Measurements from ENCODE around the gene NFIB. TPM values are rescaled to one million over a fixed set of nuclear protein-coding genes. Genes with fewer than 3 reads are reported as not detected.

Gene NFIB
- total RNA-seq, 2 experiments from 2014 or later, result 13.7 to 25.1 TPM

DNA sequence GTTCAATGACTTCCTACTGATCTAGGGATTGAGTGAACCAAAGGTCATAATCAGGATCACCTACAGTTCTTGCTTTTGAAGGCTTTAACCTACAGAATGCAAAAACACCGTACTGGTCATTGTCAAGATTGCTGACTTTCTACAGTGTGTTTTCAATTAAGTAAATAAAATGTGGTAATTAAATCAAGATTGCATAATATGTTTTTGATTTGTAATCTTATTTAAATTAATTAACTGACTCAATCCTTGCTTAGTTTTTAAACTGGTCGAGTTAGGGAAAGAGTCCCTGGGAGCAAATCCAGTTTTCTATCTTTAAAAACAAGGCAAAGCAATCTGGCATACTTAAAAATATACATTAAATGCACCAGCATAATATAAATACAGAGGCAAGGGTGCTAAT, 125.9 kb downstream of the NFIB start:
- Histone ChIP-seq H4K20me1 (ENCODE audit: insufficient read depth, low read length) (no peaks in the 10 kb centered on the region), H3K79me2 (ENCODE audit: insufficient read depth, low read depth, low read length) (no peaks in the 10 kb centered on the region), H2AFZ (ENCODE audit: low read length) (no peak overlapping the region), H3K4me2 (ENCODE audit: low read length) (no peak overlapping the region), H3K4me3 (ENCODE audit: low read depth, low read length, poor library complexity, severe bottlenecking) (no peak overlapping the region), H3K4me1 (ENCODE audit: insufficient read depth, low read length, poor library complexity, severe bottlenecking) (peaks cover 14% of the 10 kb centered on the region), H3K9me2 (ENCODE audit: insufficient read depth, low read length) (no peaks in the 10 kb centered on the region), H3K9me3 (ENCODE audit: low read length) (no peaks in the 10 kb centered on the region), H3K27ac (ENCODE audit: low read depth, low read length, poor library complexity, severe bottlenecking) (no peak overlapping the region), H3K36me3 (ENCODE audit: insufficient read depth, low read length) (no peaks in the 10 kb centered on the region)
- TF ChIP-seq, protein P1, sequence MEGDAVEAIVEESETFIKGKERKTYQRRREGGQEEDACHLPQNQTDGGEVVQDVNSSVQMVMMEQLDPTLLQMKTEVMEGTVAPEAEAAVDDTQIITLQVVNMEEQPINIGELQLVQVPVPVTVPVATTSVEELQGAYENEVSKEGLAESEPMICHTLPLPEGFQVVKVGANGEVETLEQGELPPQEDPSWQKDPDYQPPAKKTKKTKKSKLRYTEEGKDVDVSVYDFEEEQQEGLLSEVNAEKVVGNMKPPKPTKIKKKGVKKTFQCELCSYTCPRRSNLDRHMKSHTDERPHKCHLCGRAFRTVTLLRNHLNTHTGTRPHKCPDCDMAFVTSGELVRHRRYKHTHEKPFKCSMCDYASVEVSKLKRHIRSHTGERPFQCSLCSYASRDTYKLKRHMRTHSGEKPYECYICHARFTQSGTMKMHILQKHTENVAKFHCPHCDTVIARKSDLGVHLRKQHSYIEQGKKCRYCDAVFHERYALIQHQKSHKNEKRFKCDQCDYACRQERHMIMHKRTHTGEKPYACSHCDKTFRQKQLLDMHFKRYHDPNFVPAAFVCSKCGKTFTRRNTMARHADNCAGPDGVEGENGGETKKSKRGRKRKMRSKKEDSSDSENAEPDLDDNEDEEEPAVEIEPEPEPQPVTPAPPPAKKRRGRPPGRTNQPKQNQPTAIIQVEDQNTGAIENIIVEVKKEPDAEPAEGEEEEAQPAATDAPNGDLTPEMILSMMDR (conservative IDR thresholded peaks at IDR 0.05; ENCODE audit: low read length), result no peak
- TF ChIP-seq EZH2phosphoT487 (IDR thresholded peaks at IDR 0.05; ENCODE audit: borderline replicate concordance, low read depth, low read length), result no peak
- CTCF ChIA-PET (ENCODE audit: unreplicated experiment), result no interaction called here
- DNase-seq (ENCODE audit: low spot score), result no peak
- POLR2A ChIA-PET, result interaction anchor here (1.0 kb wide), 1 partner anchor 11 kb away, joined by 3 read pairs; no protein-coding TSS in a partner anchor
- BruUV-seq (replicated peaks), result no TSS peak
- intact Hi-C loops (cut with micrococcal nuclease; ENCODE audit: unreplicated experiment), result no loop called here

DNA sequence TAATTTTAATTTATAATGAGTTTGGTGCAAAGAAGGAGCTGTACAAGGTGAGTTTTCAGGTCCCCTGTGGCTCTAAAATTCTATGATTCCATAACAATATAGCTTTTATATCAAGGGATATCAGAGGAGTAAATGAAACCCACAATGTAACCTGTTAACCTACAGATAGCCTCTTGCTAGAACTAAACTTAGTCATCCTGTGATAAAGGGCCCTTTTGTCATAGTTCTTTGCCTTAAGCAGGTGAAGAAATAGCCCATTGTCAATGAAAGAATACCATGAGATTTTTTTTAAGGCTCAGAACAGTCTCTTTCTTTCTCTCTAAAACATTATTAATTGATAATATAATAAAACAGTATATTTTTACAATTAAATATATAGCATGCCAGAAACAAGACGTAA, 127.8 kb downstream of the NFIB start:
- ChIA-PET POLR2A (interaction anchor here (0.5 to 1.9 kb wide), 7 partner anchors 14 to 396 kb away, joined by 3 to 4 read pairs (median 3); no protein-coding TSS in a partner anchor), CTCF (ENCODE audit: unreplicated experiment) (no interaction called here)
- H3K4me3 ChIP-seq (ENCODE audit: low read depth, low read length, poor library complexity, severe bottlenecking), result no peak overlapping the region
- H3K4me2 ChIP-seq (ENCODE audit: low read length), result no peak overlapping the region
- intact Hi-C loops (cut with micrococcal nuclease; ENCODE audit: unreplicated experiment), result no loop called here
- H3K9me3 ChIP-seq (ENCODE audit: low read length), result no peaks in the 10 kb centered on the region
- H2AFZ ChIP-seq (ENCODE audit: low read length), result no peak overlapping the region
- no peak for DNase-seq (ENCODE audit: low spot score)
- no peaks in the 10 kb centered on the region for H4K20me1 ChIP-seq (ENCODE audit: insufficient read depth, low read length)
- H3K4me1 ChIP-seq (ENCODE audit: insufficient read depth, low read length, poor library complexity, severe bottlenecking), result peaks cover 2% of the 10 kb centered on the region
- H3K36me3 ChIP-seq (ENCODE audit: insufficient read depth, low read length), result no peaks in the 10 kb centered on the region
- no TSS peak for BruUV-seq (replicated peaks)
- H3K79me2 ChIP-seq (ENCODE audit: insufficient read depth, low read depth, low read length), result no peaks in the 10 kb centered on the region
- no peak overlapping the region for H3K27ac ChIP-seq (ENCODE audit: low read depth, low read length, poor library complexity, severe bottlenecking)
- TF ChIP-seq, protein P1 (conservative IDR thresholded peaks at IDR 0.05; ENCODE audit: low read length), result no peak
- TF ChIP-seq EZH2phosphoT487 (IDR thresholded peaks at IDR 0.05; ENCODE audit: borderline replicate concordance, low read depth, low read length), result no peak
- no peaks in the 10 kb centered on the region for H3K9me2 ChIP-seq (ENCODE audit: insufficient read depth, low read length)

DNA sequence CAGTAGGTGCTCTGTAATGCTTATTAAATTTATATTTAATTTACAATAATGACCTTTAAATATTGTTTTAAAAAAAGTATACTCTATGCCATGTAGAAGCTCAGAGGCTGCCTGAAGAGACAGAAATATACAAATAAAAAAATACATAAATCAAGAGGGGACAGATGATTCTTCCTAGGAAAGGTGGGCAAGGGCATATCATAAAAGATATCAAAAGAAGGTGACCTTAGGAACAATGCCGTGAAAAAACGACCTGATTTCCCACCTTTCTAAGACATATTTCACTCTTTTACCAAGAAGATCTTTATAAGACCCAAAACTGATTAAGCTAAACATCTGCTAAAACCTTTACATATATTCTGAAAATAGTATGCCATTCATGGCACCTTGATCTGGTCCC, 128.9 kb downstream of the NFIB start:
- Histone ChIP-seq H3K9me3 (ENCODE audit: low read length) (no peaks in the 10 kb centered on the region), H2AFZ (ENCODE audit: low read length) (no peak overlapping the region), H3K36me3 (ENCODE audit: insufficient read depth, low read length) (no peaks in the 10 kb centered on the region), H4K20me1 (ENCODE audit: insufficient read depth, low read length) (no peaks in the 10 kb centered on the region), H3K4me3 (ENCODE audit: low read depth, low read length, poor library complexity, severe bottlenecking) (no peak overlapping the region), H3K4me1 (ENCODE audit: insufficient read depth, low read length, poor library complexity, severe bottlenecking) (no peaks in the 10 kb centered on the region), H3K79me2 (ENCODE audit: insufficient read depth, low read depth, low read length) (no peaks in the 10 kb centered on the region), H3K9me2 (ENCODE audit: insufficient read depth, low read length) (no peaks in the 10 kb centered on the region), H3K27ac (ENCODE audit: low read depth, low read length, poor library complexity, severe bottlenecking) (no peak overlapping the region), H3K4me2 (ENCODE audit: low read length) (no peak overlapping the region)
- intact Hi-C loops (cut with micrococcal nuclease; ENCODE audit: unreplicated experiment), result no loop called here
- DNase-seq (ENCODE audit: low spot score), result no peak
- no peak for TF ChIP-seq EZH2phosphoT487 (IDR thresholded peaks at IDR 0.05; ENCODE audit: borderline replicate concordance, low read depth, low read length)
- TF ChIP-seq, protein P1 (conservative IDR thresholded peaks at IDR 0.05; ENCODE audit: low read length), result no peak
- CTCF ChIA-PET (ENCODE audit: unreplicated experiment), result no interaction called here
- POLR2A ChIA-PET, result interaction anchor here (1.9 kb wide), 1 partner anchor 71 kb away, joined by 4 read pairs; no protein-coding TSS in a partner anchor
- BruUV-seq (replicated peaks), result no TSS peak
